Measurements from ENCODE around the gene SEC16A. TPM values are rescaled to one million over a fixed set of nuclear protein-coding genes. Genes with fewer than 3 reads are reported as not detected.

SEC16A gene
- total and polyA plus RNA-seq, 4 donors, result 21.7 to 96.1 (median 66.0) TPM

GRCh38 chr9:136470792-136471469 is 11.9 kb downstream of the SEC16A start:
- TF ChIP-seq NR2F2 (IDR thresholded peaks at IDR 0.05) (no peak), JUND (IDR thresholded peaks at IDR 0.05) (no peak), RAD21 (IDR thresholded peaks at IDR 0.05) (no peak), HNF4A (conservative IDR thresholded peaks at IDR 0.05) (no peak), SP1 (IDR thresholded peaks at IDR 0.05) (no peak), YY1 (IDR thresholded peaks at IDR 0.05) (no peak), MAX (IDR thresholded peaks at IDR 0.05) (no peak), FOXA1 (IDR thresholded peaks at IDR 0.05) (no peak), EGR1 (IDR thresholded peaks at IDR 0.05; ENCODE audit: low read depth in 2 of 2) (no peak), REST (IDR thresholded peaks at IDR 0.05) (no peak), HNF4G (IDR thresholded peaks at IDR 0.05) (no peak), TAF1 (conservative IDR thresholded peaks at IDR 0.05) (no peak), FOXA2 (IDR thresholded peaks at IDR 0.05) (no peak), RXRA (IDR thresholded peaks at IDR 0.05) (no peak), GABPA (IDR thresholded peaks at IDR 0.05 in 1 of 2, conservative IDR thresholded peaks at IDR 0.05 in 1 of 2) (no peak)
- TF ChIP-seq, protein P1, sequence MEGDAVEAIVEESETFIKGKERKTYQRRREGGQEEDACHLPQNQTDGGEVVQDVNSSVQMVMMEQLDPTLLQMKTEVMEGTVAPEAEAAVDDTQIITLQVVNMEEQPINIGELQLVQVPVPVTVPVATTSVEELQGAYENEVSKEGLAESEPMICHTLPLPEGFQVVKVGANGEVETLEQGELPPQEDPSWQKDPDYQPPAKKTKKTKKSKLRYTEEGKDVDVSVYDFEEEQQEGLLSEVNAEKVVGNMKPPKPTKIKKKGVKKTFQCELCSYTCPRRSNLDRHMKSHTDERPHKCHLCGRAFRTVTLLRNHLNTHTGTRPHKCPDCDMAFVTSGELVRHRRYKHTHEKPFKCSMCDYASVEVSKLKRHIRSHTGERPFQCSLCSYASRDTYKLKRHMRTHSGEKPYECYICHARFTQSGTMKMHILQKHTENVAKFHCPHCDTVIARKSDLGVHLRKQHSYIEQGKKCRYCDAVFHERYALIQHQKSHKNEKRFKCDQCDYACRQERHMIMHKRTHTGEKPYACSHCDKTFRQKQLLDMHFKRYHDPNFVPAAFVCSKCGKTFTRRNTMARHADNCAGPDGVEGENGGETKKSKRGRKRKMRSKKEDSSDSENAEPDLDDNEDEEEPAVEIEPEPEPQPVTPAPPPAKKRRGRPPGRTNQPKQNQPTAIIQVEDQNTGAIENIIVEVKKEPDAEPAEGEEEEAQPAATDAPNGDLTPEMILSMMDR (IDR thresholded peaks at IDR 0.05; ENCODE audit: low read depth, low read length, missing input control), result no peak
- TF ChIP-seq, protein P2, sequence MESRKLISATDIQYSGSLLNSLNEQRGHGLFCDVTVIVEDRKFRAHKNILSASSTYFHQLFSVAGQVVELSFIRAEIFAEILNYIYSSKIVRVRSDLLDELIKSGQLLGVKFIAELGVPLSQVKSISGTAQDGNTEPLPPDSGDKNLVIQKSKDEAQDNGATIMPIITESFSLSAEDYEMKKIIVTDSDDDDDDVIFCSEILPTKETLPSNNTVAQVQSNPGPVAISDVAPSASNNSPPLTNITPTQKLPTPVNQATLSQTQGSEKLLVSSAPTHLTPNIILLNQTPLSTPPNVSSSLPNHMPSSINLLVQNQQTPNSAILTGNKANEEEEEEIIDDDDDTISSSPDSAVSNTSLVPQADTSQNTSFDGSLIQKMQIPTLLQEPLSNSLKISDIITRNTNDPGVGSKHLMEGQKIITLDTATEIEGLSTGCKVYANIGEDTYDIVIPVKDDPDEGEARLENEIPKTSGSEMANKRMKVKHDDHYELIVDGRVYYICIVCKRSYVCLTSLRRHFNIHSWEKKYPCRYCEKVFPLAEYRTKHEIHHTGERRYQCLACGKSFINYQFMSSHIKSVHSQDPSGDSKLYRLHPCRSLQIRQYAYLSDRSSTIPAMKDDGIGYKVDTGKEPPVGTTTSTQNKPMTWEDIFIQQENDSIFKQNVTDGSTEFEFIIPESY (IDR thresholded peaks at IDR 0.05), result no peak
- TF ChIP-seq, protein P3, sequence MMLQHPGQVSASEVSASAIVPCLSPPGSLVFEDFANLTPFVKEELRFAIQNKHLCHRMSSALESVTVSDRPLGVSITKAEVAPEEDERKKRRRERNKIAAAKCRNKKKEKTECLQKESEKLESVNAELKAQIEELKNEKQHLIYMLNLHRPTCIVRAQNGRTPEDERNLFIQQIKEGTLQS (IDR thresholded peaks at IDR 0.05), result no peak
- WGBS, result 93% methylated on average over 12 of the region's 12 CpGs
- Histone ChIP-seq H3K27ac (ENCODE audit: low read depth in 1 of 2, low read length in 2 of 2) (no peak overlapping the region), H3K9ac (ENCODE audit: low read depth in 1 of 2, low read length in 2 of 2) (no peak overlapping the region), H3K36me3 (ENCODE audit: control insufficient read depth in 4 of 4, insufficient read depth in 3 of 4, low read depth in 1 of 4, low read length in 3 of 4) (peaks cover 50 to 98% (median 70%) of the 10 kb centered on the region in 4 donors), H3K27me3 (ENCODE audit: control insufficient read depth in 4 of 4, insufficient read depth in 4 of 4, low read length in 3 of 4) (no peaks in the 10 kb centered on the region), H3K9me3 (ENCODE audit: control insufficient read depth in 4 of 4, low read length in 3 of 4) (no peaks in the 10 kb centered on the region), H3K4me3 (ENCODE audit: low read depth in 1 of 3, low read length in 3 of 3) (no peak overlapping the region), H3K4me1 (ENCODE audit: control insufficient read depth in 4 of 4, insufficient read depth in 4 of 4, low read length in 3 of 4) (no peaks in the 10 kb centered on the region)
- no peak for DNase-seq (ENCODE audit: low spot score)

All from liver (tissue), 9 donors.